Tibial nerve (tissue), 4 donors: ENCODE results near the gene PPRC1.

Experiments used
- CTCF ChIP-seq, 5 experiments: fragments of 200-600 bp in 3 of 5; fragments of 450-650 bp in 2 of 5; sonication (generic) in 3 of 5; IDR thresholded peaks; one replicate each; pipeline ENCODE4 v1.5.1; 2016 to 2019; ENCODE audit warnings: antibody characterized with exemption in 5 of 5, mild to moderate bottlenecking in 3 of 5, moderate library complexity in 2 of 5
- EP300 ChIP-seq, 2 donors: sonication (generic); formaldehyde crosslinking; IDR thresholded peaks; one replicate each; pipeline ENCODE4 v1.6.1; 2017; ENCODE audit warnings: antibody characterized with exemption in 2 of 2, mild to moderate bottlenecking in 1 of 2

- TF ChIP-seq CTCF (IDR thresholded peaks at IDR 0.05) (no peak), EP300 (IDR thresholded peaks at IDR 0.05) (no peak)
Measured at GRCh38 chr10:102195296-102195870, 62.5 kb downstream of the PPRC1 start.
